GM12892 (cell line): ENCODE measurements around the gene ELK1.

Experiments
- DNase-seq: peaks from one replicate; pipeline ENCODE4 v3.0.0; 2011; ENCODE audit not compliant: insufficient read length
- FAIRE-seq: peaks from 2 replicates; lab custom pipeline; 2011; peaks lifted over from hg19 to GRCh38; lab: Jason Lieb, UNC
- POLR2A ChIP-seq: IDR thresholded peaks from 2 replicates; pipeline ENCODE4 v1.6.1; 2011; ENCODE audit warnings: low read depth, low read length, control low read depth
- POLR2AphosphoS5 ChIP-seq: IDR thresholded peaks from 2 replicates; pipeline ENCODE4 v1.6.1; 2011; ENCODE audit warnings: low read depth, low read length, control low read depth
- TAF1 ChIP-seq: IDR thresholded peaks from 2 replicates; pipeline ENCODE4 v1.6.1; 2011; ENCODE audit warnings: low read depth, mild to moderate bottlenecking, control low read depth, low read length, borderline replicate concordance

ELK1 gene

DNA sequence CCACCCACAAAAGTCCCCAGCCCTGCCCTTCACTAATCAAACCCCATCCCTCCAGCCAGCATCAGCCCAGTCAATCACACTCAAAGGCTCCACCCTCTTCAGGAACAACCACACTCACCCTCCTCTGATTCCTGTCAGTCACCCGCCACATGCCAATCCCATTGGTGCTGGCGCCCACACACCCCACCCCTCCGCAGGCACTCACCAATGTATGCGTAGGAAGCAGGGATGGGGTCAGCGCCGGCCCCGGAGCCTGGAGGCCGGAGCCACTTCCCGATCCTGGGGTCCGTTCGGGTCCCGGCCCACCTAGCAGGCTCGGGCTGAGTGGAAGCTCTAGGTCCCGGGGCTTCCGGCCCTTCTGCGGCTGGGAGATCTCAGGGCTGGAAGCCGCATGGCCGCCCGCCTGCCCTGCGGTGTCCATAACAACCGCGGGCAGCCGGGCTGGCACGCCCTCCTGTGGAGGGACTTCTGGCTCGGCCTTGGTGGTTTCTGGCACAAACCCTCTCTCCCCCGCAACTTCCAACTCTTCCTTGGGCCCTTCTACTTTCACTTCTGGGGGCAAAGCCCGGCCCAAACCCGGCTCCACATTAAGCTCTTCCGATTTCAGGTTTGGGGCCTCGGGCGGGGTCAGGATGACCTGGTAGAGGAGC, 12.7 kb downstream of the ELK1 start:
- TF ChIP-seq TAF1 = no peak
- TF ChIP-seq POLR2A = no peak
- TF ChIP-seq POLR2AphosphoS5 = no peak
- DNase-seq = no peak
- FAIRE-seq = no peak

DNA sequence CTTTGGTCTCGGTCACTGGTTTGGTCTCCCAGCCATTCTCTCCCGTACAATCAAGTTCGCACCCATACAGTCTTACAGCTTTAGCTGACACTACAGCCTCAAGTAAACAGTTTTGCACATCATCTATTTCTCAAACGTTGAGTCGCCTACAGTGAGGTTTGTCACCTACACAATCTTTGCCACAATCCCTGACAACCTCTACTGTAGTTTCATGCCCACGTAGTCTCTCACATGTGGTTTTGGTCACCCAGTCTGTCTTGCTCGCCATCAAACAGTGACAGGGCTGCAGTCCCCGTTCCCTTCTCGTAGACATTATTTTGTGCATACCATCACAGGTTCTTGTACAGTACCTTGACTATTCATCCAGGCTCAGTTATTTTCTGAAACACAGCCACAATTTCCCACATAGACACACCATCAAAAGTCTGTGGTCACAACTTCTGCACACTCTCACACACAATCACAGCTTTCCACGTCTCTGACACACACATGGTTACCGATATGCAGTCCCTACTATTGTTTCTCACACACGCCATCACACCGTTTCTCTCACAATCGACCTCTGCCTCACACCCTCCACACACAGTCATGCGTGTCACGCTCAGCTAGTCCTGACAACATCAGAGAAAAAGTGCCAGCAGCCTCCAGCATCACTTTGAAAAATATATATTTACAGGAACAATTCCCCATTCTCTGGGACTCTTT, 15.3 kb downstream of the ELK1 start:
- no peak for FAIRE-seq
- TF ChIP-seq POLR2AphosphoS5 (no peak), TAF1 (no peak), POLR2A (no peak)
- DNase-seq = no peak

DNA sequence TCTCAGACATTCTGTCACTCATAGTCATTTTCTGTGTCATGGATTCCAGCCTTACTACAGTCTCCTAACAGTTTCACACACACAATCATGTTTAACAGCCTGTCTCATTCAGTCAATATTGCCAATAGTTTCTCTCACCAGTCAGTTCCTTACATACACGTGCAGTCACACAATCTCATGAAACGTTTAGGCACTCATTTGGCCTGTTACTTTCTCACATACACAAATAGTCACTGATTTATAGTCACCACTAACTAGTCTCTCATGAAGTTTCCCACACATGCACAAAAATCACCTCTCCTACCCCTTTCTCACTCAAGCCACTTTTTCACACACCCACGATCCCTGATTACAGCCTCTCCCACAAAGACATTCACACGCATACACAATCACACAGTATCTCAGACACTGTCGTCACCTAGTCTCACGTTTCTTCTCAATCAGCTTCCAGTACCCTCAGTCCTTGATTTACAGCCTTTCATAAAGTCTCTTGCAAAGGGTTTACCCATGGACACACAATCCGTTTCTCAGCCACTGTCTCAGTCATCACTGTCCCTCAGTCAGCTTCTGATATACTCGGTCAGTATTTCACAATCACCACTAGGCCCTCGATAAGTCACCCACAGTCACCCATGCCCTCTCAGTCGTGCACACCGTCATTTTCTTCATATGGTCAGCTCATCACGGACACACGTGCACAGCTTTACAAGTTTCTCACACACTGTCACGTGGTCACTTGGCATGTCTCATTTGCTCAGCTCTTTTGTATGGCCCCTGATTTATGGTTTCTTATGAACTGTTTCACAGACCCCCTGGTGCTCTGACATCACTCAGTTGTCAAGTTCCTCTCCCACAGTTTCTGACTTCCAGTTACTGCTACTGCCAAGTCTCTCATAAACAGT, 16.4 kb downstream of the ELK1 start:
- TF ChIP-seq TAF1 (no peak), POLR2AphosphoS5 (peak; percentile 18; the same call in 1 of the 2 replicates), POLR2A (0 out of 2 replicates have a peak, but pooled peaks have one; percentile 18)
- no peak for DNase-seq
- FAIRE-seq = no peak

DNA sequence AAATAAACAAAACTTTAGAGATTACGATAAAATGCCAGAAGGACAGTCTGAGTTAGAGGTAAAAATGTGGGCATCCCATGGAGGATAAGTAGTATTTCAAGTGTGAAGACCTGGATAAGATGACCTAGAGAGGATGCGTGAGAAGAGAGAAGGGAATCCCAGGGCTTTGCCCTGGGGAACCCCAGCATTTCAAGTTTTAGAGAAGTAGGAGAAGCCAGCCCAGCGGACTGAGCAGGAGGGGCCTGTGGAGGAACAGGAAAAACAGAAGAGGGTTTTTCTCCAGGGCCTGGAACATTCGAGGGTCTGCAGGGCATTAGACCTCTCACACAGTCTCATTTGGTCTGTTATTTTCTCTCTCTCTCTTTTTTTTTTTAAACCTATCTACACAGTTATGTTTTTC, 17.7 kb downstream of the ELK1 start:
- TF ChIP-seq POLR2A (no peak), TAF1 (no peak), POLR2AphosphoS5 (no peak)
- DNase-seq (no peak), FAIRE-seq (no peak)

DNA sequence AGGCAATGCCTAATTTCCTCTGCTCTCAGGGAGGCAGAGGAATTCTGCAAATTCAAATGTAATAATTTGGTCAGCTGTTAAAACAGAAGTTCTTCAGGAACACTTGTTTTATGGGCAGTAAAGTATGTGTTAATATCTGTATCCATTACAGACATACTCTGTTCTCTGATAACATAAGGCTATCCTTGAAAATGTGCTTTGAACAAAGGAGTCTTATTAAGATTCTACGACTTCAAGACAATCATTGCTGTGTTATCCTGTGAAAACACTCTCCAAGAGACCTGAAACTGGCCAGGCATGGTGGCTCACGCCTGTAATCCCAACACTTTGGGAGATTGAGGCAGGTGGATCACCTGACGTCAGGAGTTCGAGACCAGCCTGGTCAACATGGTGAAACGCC, 18.7 kb downstream of the ELK1 start:
- TF ChIP-seq POLR2A (no peak), TAF1 (no peak), POLR2AphosphoS5 (no peak)
- FAIRE-seq (peak; percentile 76), DNase-seq (no peak)

DNA sequence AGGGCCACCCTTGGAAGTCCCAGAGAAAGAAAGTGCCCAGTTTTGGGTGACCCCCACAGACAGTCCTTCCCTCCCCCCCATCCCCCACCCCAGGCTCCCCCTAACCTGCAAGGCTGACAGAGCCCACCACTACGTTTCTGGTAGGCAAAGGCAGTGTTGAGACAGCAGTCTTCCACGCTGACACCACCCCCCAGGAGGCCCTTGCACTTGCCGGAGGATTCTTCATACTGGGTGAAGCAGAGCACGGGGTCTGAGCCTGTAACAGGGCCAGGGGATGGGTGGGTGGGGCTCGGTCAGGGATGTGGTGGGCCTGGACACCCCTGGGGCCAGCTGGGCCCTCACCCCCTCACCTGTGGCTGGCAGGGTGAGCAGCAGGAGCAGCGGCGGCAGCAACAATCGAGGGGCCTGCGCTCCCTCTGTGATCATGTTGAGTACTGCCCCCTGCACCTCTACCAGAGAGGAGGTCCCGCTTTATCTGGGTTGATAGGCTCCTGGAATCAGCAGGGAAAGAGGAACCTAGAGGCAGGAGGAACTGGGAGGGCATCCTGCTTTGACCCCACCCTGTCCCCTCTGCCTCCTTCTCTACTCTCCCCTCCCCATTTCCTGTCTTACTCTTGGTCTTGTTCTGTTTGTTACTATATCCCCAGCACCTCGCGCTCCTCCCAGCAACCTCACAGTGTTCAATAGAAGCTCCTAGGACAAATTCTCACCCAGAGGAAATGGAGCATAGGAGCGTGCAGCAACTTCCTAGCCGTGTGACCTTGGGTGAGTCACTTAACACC, 20.8 kb downstream of the ELK1 start, which contains the start of gene CFP:
Gene CFP, minus strand, starts transcription at position 512 of the 782 bp plus-strand sequence. Its CDS starts 86 bp downstream, at position 426.
- no peak for TF ChIP-seq POLR2AphosphoS5
- TF ChIP-seq TAF1 = no peak
- no peak for TF ChIP-seq POLR2A
- FAIRE-seq (no peak), DNase-seq (no peak)

DNA sequence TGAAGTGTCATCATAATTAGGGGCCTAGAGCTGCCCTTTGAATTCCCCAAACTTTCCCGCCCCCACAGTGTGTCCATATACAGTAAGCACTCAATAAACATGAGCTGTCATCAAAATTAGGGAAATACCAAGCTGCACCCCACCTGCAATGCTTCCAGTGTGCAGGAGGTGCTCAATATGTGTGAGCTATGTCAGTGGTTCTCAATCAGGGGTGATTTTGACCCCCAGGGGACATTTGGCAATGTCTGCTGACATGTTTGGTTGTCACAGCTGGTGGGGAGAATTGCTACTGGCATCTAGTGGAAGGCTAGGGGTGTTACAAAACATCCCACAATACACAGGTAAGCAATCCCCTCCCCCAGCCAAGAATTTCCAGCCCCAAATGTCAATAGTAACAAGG, 21.4 kb downstream of the ELK1 start:
- peak; percentile 82 for FAIRE-seq
- TF ChIP-seq TAF1 (no peak), POLR2AphosphoS5 (no peak), POLR2A (no peak)
- no peak for DNase-seq

DNA sequence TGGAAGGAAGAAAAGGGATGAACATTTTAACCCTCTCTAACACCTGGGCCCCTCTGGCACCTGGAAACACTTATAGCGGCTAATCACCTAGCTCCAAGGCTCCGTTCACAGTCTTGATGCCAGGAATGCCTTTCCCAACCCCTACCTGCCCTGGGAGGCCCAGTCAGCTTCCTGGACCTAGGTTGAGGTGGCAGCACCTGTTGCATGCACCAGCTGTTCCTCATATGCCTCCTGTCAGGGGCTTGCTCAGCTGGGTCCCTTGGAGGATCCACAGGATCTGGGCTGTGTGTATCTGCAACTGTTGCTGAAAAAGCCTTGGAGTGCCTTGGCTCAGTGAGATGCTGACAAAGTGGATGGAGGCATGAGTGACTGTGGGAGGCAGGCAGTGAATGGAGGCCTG, 25.0 kb downstream of the ELK1 start:
- no peak for FAIRE-seq
- DNase-seq = no peak
- TF ChIP-seq TAF1 (no peak), POLR2AphosphoS5 (no peak)

DNA sequence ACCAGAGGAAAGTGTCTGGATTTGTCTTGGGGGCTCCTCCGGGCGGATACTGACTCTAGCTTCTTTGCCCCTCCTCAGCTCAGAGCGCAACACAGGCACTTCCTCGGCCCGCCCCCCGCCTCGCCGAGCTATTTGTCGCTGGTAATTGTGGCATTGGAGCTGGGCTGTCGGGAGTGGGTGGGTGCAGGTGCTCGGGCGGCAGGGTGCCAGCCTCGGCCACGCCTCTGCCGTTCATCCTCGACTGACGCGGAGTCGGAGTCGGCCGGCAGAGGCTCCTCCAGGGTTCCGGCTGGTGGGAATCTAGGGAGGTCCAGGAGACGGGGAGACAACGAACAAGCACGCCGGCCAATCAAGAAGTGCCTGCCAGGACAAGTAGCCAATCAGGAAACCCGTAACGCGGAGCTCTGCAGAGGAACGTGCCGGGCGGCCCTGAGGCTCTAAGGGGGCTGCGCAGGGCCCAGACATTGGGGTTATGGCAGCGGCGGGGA, 26.8 kb downstream of the ELK1 start:
- DNase-seq (no peak), FAIRE-seq (no peak)

DNA sequence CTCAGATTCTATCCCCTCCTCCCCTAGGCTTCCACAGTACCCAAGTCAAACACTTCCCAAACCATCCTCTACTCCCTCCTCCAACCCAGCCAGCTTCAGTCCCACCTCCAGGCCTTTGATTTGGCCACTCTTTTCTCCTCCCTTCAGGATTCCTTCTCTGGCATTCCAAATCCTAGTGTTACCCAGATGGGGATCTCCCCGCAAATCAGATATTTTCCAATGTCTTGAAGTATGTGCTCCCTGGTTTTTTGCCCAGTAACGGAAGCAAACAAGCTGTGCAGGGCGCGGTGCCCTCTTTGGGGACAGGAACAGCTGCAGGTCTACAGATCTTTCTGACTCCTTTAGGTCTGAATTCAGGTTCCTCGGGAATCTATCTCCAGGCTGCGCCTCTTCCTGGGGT, 28.5 kb downstream of the ELK1 start:
- FAIRE-seq (no peak), DNase-seq (no peak)

More for the DNA sequence above, 26.8 kb downstream of the ELK1 start:
- no peak for TF ChIP-seq POLR2AphosphoS5
- TF ChIP-seq POLR2A = no peak
- TF ChIP-seq TAF1 = no peak

More for the DNA sequence above, 28.5 kb downstream of the ELK1 start:
- TF ChIP-seq POLR2A (no peak), TAF1 (no peak), POLR2AphosphoS5 (no peak)
